ENCODE data around the gene NPTX1.

DNA sequence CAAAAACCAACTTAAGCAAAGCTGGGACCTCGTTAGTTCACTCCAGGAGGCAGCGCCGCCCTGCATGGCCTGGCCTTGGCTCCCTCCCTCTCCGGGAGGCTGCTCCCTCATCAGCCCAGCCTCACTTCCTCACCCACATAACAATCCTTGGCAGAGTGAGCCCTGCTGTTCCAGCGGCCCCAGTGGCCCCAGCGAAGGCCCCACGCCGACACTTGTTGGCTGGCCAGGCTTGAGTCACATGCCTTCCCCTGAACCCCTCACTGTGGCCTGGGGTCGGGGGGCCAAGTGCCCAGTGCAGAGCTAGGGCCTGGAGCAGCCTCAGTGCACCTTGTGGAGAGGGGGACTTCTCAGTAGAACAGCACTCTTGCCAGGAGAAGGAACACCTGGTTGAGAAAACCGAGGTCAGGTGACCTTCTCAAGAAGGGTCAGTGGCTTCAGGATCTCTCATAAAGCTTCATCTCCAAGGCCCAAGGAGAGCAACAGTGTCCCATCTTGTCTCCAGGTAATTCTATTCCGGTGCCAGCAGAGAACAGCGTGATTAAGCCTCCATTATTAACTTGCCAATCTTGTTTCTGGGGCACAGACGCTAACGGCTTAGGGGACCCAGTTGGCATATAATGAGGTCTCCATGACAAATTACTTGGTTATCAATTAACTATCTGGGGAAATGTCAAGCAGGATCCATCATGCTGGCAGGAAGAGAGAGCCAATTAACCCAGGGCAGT is 34.6 kb downstream of the NPTX1 start:
- no peak for TF ChIP-seq EZH2phosphoT487 (IDR thresholded peaks at IDR 0.05; ENCODE audit: borderline replicate concordance, low read depth, low read length)
- TF ChIP-seq, protein P1, sequence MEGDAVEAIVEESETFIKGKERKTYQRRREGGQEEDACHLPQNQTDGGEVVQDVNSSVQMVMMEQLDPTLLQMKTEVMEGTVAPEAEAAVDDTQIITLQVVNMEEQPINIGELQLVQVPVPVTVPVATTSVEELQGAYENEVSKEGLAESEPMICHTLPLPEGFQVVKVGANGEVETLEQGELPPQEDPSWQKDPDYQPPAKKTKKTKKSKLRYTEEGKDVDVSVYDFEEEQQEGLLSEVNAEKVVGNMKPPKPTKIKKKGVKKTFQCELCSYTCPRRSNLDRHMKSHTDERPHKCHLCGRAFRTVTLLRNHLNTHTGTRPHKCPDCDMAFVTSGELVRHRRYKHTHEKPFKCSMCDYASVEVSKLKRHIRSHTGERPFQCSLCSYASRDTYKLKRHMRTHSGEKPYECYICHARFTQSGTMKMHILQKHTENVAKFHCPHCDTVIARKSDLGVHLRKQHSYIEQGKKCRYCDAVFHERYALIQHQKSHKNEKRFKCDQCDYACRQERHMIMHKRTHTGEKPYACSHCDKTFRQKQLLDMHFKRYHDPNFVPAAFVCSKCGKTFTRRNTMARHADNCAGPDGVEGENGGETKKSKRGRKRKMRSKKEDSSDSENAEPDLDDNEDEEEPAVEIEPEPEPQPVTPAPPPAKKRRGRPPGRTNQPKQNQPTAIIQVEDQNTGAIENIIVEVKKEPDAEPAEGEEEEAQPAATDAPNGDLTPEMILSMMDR (conservative IDR thresholded peaks at IDR 0.05; ENCODE audit: low read length) = no peak
